Forelimb muscle (tissue), 1 donor: Measurements from ENCODE around the gene GLMP. TPM values are rescaled to one million over a fixed set of nuclear protein-coding genes. Genes with fewer than 3 reads are reported as not detected.

Experiments used
- DNase-seq: peaks from one replicate; pipeline ENCODE4 v3.0.0-alpha.2; 2013; ENCODE audit warnings: low read depth
- polyA plus RNA-seq: library from polyadenylated mRNA; unstranded; fragments of 120-200 nt; gene quantifications from one replicate; pipeline ENCODE4 v1.2.1, GENCODE V29; 2013; ENCODE audit not compliant: insufficient read length

GLMP gene
- polyA plus RNA-seq, 1 donor = 21.2 TPM

GRCh38 chr1:156249593-156249992, 45.9 kb downstream of the GLMP start:
- DNase-seq = no peak

- DNase-seq = no peak
These were observed 47.2 kb downstream of the GLMP start for GRCh38 chr1:156248323-156248683.

- no peak for DNase-seq
These were observed 47.8 kb downstream of the GLMP start, which contains the start of gene PAQR6 for GRCh38 chr1:156247460-156248322. PAQR6 (minus strand) TSS chr1:156248056; CDS start chr1:156246731, 1,325 bp downstream.

GRCh38 chr1:156246781-156247459, 48.6 kb downstream of the GLMP start:
- no peak for DNase-seq

- no peak for DNase-seq
These were observed 49.2 kb downstream of the GLMP start for GRCh38 chr1:156246241-156246780.

GRCh38 chr1:156245451-156246232, 49.8 kb downstream of the GLMP start:
- DNase-seq = no peak

- no peak for DNase-seq
These were observed 50.8 kb downstream of the GLMP start for GRCh38 chr1:156244712-156245111.

GRCh38 chr1:156244126-156244525, 51.4 kb downstream of the GLMP start:
- no peak for DNase-seq

- DNase-seq = no peak
These were observed 52.7 kb downstream of the GLMP start for GRCh38 chr1:156242738-156243137.

Other genes starting within 250 kb of the GLMP start
- 47.5 TPM for gene UBQLN4, start 241.9 kb downstream of the GLMP start, polyA plus RNA-seq
- 36.3 TPM for gene LAMTOR2, start 240.9 kb downstream of the GLMP start, polyA plus RNA-seq
- not detected for gene RAB25, start 234.5 kb downstream of the GLMP start, polyA plus RNA-seq
- gene MEX3A, start 213.2 kb downstream of the GLMP start, polyA plus RNA-seq = 21.8 TPM
- gene LMNA, start 181.0 kb downstream of the GLMP start, polyA plus RNA-seq = 298 TPM
- gene SEMA4A, start 142.1 kb downstream of the GLMP start, polyA plus RNA-seq = 3.0 TPM
- gene SLC25A44, start 101.6 kb downstream of the GLMP start, polyA plus RNA-seq = 10.8 TPM
- gene PMF1, start 82.7 kb downstream of the GLMP start, polyA plus RNA-seq = 49.2 TPM
- gene BGLAP, start 53.5 kb downstream of the GLMP start, polyA plus RNA-seq = 3.1 TPM
- gene PAQR6, start 47.6 kb downstream of the GLMP start, polyA plus RNA-seq = 4.0 TPM
- 53.3 TPM for gene SMG5, start 12.9 kb downstream of the GLMP start, polyA plus RNA-seq
- 4.3 TPM for gene TMEM79, start 11.4 kb downstream of the GLMP start, polyA plus RNA-seq
- gene VHLL, start 3.6 kb upstream of the GLMP start, polyA plus RNA-seq = not detected
- 266 TPM for gene CCT3, start 42.6 kb upstream of the GLMP start, polyA plus RNA-seq
- gene TSACC, start 42.8 kb upstream of the GLMP start, polyA plus RNA-seq = 1.5 TPM
- not detected for gene RHBG, start 73.5 kb upstream of the GLMP start, polyA plus RNA-seq
- gene MEF2D, start 205.1 kb upstream of the GLMP start, polyA plus RNA-seq = 78.6 TPM